ENCODE measurements around the gene UTRN.

The UTRN gene

GRCh38 chr6:144316862-144317195 is 31.7 kb downstream of the UTRN start:
- Histone ChIP-seq H3K4me2 (ENCODE audit: low read length, poor library complexity, severe bottlenecking) (no peak overlapping the region), H4K91ac (ENCODE audit: low read length) (no peak overlapping the region), H3K4ac (ENCODE audit: low read depth in 1 of 2, low read length in 2 of 2) (no peak overlapping the region), H2BK15ac (ENCODE audit: low read depth, poor library complexity, severe bottlenecking) (no peak overlapping the region), H3K36me3 (ENCODE audit: control insufficient read depth in 1 of 2, insufficient read depth in 2 of 2, low read depth in 1 of 2, low read length in 2 of 2) (no peaks in the 10 kb centered on the region), H3K27ac (ENCODE audit: low read length, poor library complexity, severe bottlenecking) (peak overlapping the region; percentile 80), H3K4me1 (ENCODE audit: control insufficient read depth, insufficient read depth, low read depth, low read length) (peaks cover 24% of the 10 kb centered on the region), H3K9ac (ENCODE audit: low read length) (no peak overlapping the region), H2AK5ac (ENCODE audit: low read length, severe bottlenecking) (no peak overlapping the region), H3K79me1 (replicated peaks; ENCODE audit: low read length, poor library complexity, severe bottlenecking) (peaks cover 6% of the 10 kb centered on the region), H3K27me3 (ENCODE audit: control insufficient read depth in 1 of 2, insufficient read depth in 1 of 2, low read length in 2 of 2) (no peaks in the 10 kb centered on the region), H3K4me3 (ENCODE audit: insufficient read depth in 1 of 2, low read depth in 1 of 2, low read length in 2 of 2) (no peak overlapping the region), H3K18ac (ENCODE audit: low read depth in 1 of 2, low read length in 2 of 2) (no peak overlapping the region), H3K9me3 (ENCODE audit: control insufficient read depth, low read length) (no peaks in the 10 kb centered on the region), H4K8ac (ENCODE audit: low read length) (no peak overlapping the region), H2BK5ac (ENCODE audit: low read depth, low read length, poor library complexity, severe bottlenecking) (no peak overlapping the region), H3K23ac (ENCODE audit: low read length in 2 of 2) (no peak overlapping the region), H3K14ac (ENCODE audit: low read length in 2 of 2) (no peak overlapping the region), H2BK120ac (ENCODE audit: low read depth, low read length) (no peak overlapping the region), H2AFZ (ENCODE audit: low read depth, low read length) (no peak overlapping the region), H2BK12ac (ENCODE audit: low read length in 2 of 2) (no peak overlapping the region)
- DNase-seq, result no peak

- no peak overlapping the region for H4K91ac ChIP-seq (ENCODE audit: low read length)
- H2BK15ac ChIP-seq (ENCODE audit: low read depth, poor library complexity, severe bottlenecking), result no peak overlapping the region
- H3K27me3 ChIP-seq (ENCODE audit: control insufficient read depth in 1 of 2, insufficient read depth in 1 of 2, low read length in 2 of 2), result no peaks in the 10 kb centered on the region
- no peak for DNase-seq
- H4K8ac ChIP-seq (ENCODE audit: low read length), result no peak overlapping the region
- no peak overlapping the region for H2AFZ ChIP-seq (ENCODE audit: low read depth, low read length)
- peak overlapping the region; percentile 80 for H3K27ac ChIP-seq (ENCODE audit: low read length, poor library complexity, severe bottlenecking)
- H2AK5ac ChIP-seq (ENCODE audit: low read length, severe bottlenecking), result no peak overlapping the region
- no peak overlapping the region for H3K23ac ChIP-seq (ENCODE audit: low read length in 2 of 2)
- H2BK120ac ChIP-seq (ENCODE audit: low read depth, low read length), result no peak overlapping the region
- H3K14ac ChIP-seq (ENCODE audit: low read length in 2 of 2), result no peak overlapping the region
- H3K18ac ChIP-seq (ENCODE audit: low read depth in 1 of 2, low read length in 2 of 2), result no peak overlapping the region
- no peak overlapping the region for H3K4me2 ChIP-seq (ENCODE audit: low read length, poor library complexity, severe bottlenecking)
- H3K36me3 ChIP-seq (ENCODE audit: control insufficient read depth in 1 of 2, insufficient read depth in 2 of 2, low read depth in 1 of 2, low read length in 2 of 2), result no peaks in the 10 kb centered on the region
- H2BK5ac ChIP-seq (ENCODE audit: low read depth, low read length, poor library complexity, severe bottlenecking), result no peak overlapping the region
- H3K9me3 ChIP-seq (ENCODE audit: control insufficient read depth, low read length), result no peaks in the 10 kb centered on the region
- peak overlapping the region; percentile 64 for H3K9ac ChIP-seq (ENCODE audit: low read length)
- no peak overlapping the region for H3K4ac ChIP-seq (ENCODE audit: low read depth in 1 of 2, low read length in 2 of 2)
- H3K4me1 ChIP-seq (ENCODE audit: control insufficient read depth, insufficient read depth, low read depth, low read length), result peaks cover 26% of the 10 kb centered on the region
- H2BK12ac ChIP-seq (ENCODE audit: low read length in 2 of 2), result no peak overlapping the region
- peaks cover 6% of the 10 kb centered on the region for H3K79me1 ChIP-seq (replicated peaks; ENCODE audit: low read length, poor library complexity, severe bottlenecking)
- no CpG with 5 or more reads among the region's 2 CpGs for WGBS
- H3K4me3 ChIP-seq (ENCODE audit: insufficient read depth in 1 of 2, low read depth in 1 of 2, low read length in 2 of 2), result peak overlapping the region in 1 of 2 experiments; percentile 42
These were observed 32.6 kb downstream of the UTRN start for GRCh38 chr6:144317736-144318135.

- Histone ChIP-seq H3K4me1 (ENCODE audit: control insufficient read depth, insufficient read depth, low read depth, low read length) (peaks cover 21% of the 10 kb centered on the region), H2AFZ (ENCODE audit: low read depth, low read length) (no peak overlapping the region), H4K91ac (ENCODE audit: low read length) (no peak overlapping the region), H2BK120ac (ENCODE audit: low read depth, low read length) (no peak overlapping the region), H2BK12ac (ENCODE audit: low read length in 2 of 2) (no peak overlapping the region), H2AK5ac (ENCODE audit: low read length, severe bottlenecking) (peak overlapping the region; percentile 75), H3K9ac (ENCODE audit: low read length) (no peak overlapping the region), H3K14ac (ENCODE audit: low read length in 2 of 2) (no peak overlapping the region), H3K18ac (ENCODE audit: low read depth in 1 of 2, low read length in 2 of 2) (no peak overlapping the region), H3K79me1 (replicated peaks; ENCODE audit: low read length, poor library complexity, severe bottlenecking) (peaks cover 5% of the 10 kb centered on the region), H3K27me3 (ENCODE audit: control insufficient read depth in 1 of 2, insufficient read depth in 1 of 2, low read length in 2 of 2) (no peaks in the 10 kb centered on the region), H3K4ac (ENCODE audit: low read depth in 1 of 2, low read length in 2 of 2) (no peak overlapping the region), H3K4me3 (ENCODE audit: insufficient read depth in 1 of 2, low read depth in 1 of 2, low read length in 2 of 2) (no peak overlapping the region), H3K23ac (ENCODE audit: low read length in 2 of 2) (no peak overlapping the region), H2BK15ac (ENCODE audit: low read depth, poor library complexity, severe bottlenecking) (no peak overlapping the region), H3K4me2 (ENCODE audit: low read length, poor library complexity, severe bottlenecking) (no peak overlapping the region), H3K9me3 (ENCODE audit: control insufficient read depth, low read length) (no peaks in the 10 kb centered on the region), H4K8ac (ENCODE audit: low read length) (no peak overlapping the region), H3K27ac (ENCODE audit: low read length, poor library complexity, severe bottlenecking) (no peak overlapping the region), H2BK5ac (ENCODE audit: low read depth, low read length, poor library complexity, severe bottlenecking) (no peak overlapping the region), H3K36me3 (ENCODE audit: control insufficient read depth in 1 of 2, insufficient read depth in 2 of 2, low read depth in 1 of 2, low read length in 2 of 2) (no peaks in the 10 kb centered on the region)
- 69% methylated on average over 3 of the region's 4 CpGs for WGBS
- no peak for DNase-seq
These were observed 34.1 kb downstream of the UTRN start for GRCh38 chr6:144319211-144319610.

- Histone ChIP-seq H3K4me1 (ENCODE audit: control insufficient read depth, insufficient read depth, low read depth, low read length) (peaks cover 16% of the 10 kb centered on the region), H3K9ac (ENCODE audit: low read length) (no peak overlapping the region), H3K79me1 (replicated peaks; ENCODE audit: low read length, poor library complexity, severe bottlenecking) (peaks cover 12% of the 10 kb centered on the region), H3K27me3 (ENCODE audit: control insufficient read depth in 1 of 2, insufficient read depth in 1 of 2, low read length in 2 of 2) (no peaks in the 10 kb centered on the region), H3K14ac (ENCODE audit: low read length in 2 of 2) (no peak overlapping the region), H3K9me3 (ENCODE audit: control insufficient read depth, low read length) (no peaks in the 10 kb centered on the region), H3K23ac (ENCODE audit: low read length in 2 of 2) (no peak overlapping the region), H3K27ac (ENCODE audit: low read length, poor library complexity, severe bottlenecking) (peak overlapping the region; percentile 31), H2AFZ (ENCODE audit: low read depth, low read length) (no peak overlapping the region), H2AK5ac (ENCODE audit: low read length, severe bottlenecking) (no peak overlapping the region), H2BK5ac (ENCODE audit: low read depth, low read length, poor library complexity, severe bottlenecking) (no peak overlapping the region), H2BK120ac (ENCODE audit: low read depth, low read length) (no peak overlapping the region), H2BK12ac (ENCODE audit: low read length in 2 of 2) (no peak overlapping the region), H3K4me2 (ENCODE audit: low read length, poor library complexity, severe bottlenecking) (no peak overlapping the region), H3K4me3 (ENCODE audit: insufficient read depth in 1 of 2, low read depth in 1 of 2, low read length in 2 of 2) (no peak overlapping the region), H3K36me3 (ENCODE audit: control insufficient read depth in 1 of 2, insufficient read depth in 2 of 2, low read depth in 1 of 2, low read length in 2 of 2) (no peaks in the 10 kb centered on the region), H3K18ac (ENCODE audit: low read depth in 1 of 2, low read length in 2 of 2) (peak overlapping the region in 1 of 2 experiments; percentile 56), H2BK15ac (ENCODE audit: low read depth, poor library complexity, severe bottlenecking) (no peak overlapping the region), H3K4ac (ENCODE audit: low read depth in 1 of 2, low read length in 2 of 2) (no peak overlapping the region), H4K91ac (ENCODE audit: low read length) (no peak overlapping the region), H4K8ac (ENCODE audit: low read length) (no peak overlapping the region)
- no peak for DNase-seq
- WGBS, result 71% methylated on average over 2 of the region's 5 CpGs
These were observed 35.6 kb downstream of the UTRN start for GRCh38 chr6:144320741-144321140.

Data from mesenchymal stem cell (in vitro differentiated cells and primary cell).